ENCODE results near the gene NBEAL1.
"Not testable (repeated sequence)": the region's sequence is repeated elsewhere in the genome, so short reads cannot be mapped to it uniquely, and the experiment has no call there.

The NBEAL1 gene

DNA sequence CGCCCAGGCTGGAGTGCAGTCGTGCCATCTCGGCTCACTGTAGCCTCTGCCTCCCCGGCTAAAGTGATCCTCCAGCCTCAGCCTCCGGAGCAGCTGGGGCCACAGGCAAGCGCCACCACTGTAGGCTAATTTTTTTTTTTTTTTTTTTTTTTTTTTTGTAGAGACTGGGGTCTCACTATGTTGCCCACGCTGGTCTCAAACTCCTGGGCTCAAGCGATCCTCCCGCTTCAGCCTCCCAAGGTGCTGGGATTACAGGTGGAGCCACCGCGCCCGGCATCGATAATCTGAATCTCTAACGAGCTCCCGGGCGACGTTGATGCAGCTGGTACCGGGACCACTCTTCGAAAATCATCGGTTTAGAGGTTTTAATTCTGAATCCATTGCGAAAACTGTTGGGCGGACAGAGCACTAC lies 223.6 kb downstream of the NBEAL1 start:
- no peak for DNase-seq

DNA sequence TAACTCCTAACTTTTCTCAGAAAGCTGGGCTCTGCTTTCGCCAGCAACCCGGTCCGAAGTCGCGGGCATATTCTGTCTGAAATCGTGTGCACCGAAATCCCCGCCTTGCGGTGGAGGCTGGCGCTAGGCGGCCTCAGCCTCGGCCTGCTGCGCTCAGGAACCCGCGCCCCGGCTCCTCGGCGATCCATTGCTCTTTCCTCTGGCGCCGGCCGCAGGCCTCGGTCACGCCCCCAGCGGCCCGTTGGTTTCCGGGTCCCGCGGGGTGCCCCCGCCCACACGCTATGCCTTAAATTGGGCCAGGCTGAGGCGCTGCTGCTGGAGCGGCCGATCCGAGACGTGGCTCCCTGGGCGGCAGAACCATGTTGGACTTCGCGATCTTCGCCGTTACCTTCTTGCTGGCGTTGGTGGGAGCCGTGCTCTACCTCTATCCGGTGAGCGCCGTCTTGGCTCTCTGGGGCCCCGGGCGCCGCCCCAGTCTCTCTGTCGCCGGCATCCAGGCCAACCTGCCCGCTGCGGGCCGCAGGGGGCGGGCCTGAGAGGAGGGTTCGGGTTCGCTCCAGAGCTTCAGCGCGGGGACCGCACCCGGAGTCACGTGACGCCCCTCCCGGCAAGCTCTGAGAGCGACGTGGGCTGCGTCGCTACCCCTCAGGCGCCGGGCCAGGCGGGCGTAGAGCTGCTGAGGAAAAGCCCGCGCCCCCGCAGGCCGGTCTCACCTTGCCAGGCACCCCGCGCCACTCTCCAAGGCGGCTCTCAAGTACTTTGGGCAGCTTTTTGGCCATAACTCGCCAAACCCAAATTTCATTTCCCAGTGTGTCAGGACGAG lies 224.2 kb downstream of the NBEAL1 start, which contains the start of gene CYP20A1:
Gene CYP20A1 (plus strand): TSS at position 315 of the 823 bp plus-strand sequence. CDS start 45 bp downstream, at position 360.
- peak; percentile 98 for DNase-seq

DNA sequence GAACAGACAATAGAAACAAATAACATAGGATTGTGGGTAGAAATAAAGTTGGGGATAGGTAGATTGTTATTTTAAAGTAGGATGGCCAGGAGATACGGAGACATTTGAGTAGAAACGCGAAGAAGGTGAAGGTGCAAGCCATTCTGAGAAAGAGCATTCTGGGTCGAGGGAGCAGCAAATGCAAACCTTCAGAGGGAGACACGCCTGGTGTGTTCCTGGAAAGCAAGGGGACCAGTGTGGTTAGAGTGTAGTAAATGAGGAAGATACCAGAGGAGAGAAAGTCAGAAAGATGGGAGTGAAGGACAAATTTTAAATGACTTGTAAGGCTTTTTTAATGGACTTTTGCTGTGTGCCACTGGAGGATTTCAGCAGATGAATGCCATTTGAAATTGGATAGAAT lies 225.8 kb downstream of the NBEAL1 start:
- DNase-seq: no peak

DNA sequence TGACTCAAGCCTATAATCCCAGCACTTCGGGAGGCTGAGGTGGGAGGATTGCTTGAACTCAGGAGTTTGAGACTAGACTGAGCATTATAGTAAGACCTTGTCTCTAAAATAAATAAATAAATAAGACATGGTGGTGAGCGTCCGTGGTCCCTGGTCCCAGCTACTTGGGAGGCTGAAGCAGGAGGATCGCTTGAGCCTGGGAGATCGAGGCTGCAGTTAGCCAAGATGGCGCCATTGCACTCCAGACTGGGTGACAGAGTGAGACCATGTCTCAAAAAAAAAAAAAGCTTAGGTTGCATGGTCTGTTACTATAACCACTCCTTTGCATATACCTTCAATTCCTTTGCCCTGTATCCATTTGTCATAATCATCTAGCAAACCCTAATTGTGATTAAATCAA lies 227.8 kb downstream of the NBEAL1 start:
- DNase-seq: no peak

DNA sequence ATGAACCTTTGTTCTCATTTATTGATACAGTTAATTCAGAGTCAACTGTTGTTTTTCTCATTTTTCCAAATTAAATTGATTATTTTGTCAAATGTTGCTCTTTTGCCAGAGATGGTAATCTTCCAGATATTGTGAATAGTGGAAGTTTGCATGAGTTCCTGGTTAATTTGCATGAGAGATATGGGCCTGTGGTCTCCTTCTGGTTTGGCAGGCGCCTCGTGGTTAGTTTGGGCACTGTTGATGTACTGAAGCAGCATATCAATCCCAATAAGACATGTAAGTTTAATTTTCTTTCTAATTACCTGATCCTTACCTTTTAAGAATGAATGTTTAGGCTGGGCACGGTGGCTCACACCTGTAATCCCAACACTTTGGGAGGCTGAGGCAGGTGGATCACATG lies 232.0 kb downstream of the NBEAL1 start:
- DNase-seq: no peak

DNA sequence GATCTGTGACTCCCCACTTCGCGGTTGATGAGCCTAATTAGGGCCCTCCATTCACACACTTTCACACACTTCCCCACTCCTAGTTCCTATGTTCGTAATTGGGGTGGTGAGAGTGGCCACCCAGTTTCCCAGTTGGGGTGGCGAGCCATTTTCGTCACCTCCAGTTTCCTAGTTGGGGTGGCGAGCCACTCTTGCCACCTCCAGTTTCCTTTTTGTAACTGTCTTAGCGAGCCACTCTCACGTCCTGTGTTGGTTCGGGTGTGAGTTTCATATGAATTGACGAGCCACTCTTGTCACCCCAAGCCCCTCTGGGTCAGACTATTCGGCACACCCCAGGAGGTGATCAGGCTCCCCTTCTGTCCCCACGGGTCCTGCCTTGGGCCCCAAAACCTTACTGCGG lies 238.1 kb downstream of the NBEAL1 start:
- no peak for DNase-seq

DNA sequence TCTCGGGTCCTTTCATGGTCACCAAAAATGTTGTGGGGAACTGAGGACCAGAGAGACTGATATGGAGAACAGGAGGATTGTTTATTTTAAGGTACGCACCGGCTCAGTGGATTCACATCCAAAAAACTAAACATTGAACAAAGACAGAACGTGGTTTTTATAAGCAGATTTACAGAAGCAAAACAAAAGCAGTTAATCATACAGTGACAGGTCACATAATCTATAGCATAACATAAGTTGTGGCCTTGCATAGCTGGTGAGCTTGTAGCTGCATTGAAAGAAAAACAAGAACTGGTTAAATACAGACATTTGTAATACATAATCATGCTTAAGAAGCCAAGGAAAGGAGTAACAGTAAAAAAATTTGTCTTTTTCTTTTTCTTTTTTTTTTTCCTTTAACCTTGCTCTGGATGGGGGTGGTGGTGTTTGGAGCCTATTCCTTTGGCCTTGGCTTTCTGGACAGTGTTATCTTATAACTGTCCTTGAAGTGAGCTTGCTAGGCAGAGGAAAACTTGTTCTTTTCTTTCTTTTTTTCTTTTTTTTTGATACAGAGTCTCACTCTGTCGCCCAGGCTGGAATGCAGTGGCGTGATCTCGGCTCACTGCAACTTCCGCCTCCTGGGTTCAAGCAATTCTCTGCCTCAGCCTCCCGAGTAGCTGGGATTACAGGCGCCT lies 238.9 kb downstream of the NBEAL1 start:
- DNase-seq: not testable (repeated sequence)

DNA sequence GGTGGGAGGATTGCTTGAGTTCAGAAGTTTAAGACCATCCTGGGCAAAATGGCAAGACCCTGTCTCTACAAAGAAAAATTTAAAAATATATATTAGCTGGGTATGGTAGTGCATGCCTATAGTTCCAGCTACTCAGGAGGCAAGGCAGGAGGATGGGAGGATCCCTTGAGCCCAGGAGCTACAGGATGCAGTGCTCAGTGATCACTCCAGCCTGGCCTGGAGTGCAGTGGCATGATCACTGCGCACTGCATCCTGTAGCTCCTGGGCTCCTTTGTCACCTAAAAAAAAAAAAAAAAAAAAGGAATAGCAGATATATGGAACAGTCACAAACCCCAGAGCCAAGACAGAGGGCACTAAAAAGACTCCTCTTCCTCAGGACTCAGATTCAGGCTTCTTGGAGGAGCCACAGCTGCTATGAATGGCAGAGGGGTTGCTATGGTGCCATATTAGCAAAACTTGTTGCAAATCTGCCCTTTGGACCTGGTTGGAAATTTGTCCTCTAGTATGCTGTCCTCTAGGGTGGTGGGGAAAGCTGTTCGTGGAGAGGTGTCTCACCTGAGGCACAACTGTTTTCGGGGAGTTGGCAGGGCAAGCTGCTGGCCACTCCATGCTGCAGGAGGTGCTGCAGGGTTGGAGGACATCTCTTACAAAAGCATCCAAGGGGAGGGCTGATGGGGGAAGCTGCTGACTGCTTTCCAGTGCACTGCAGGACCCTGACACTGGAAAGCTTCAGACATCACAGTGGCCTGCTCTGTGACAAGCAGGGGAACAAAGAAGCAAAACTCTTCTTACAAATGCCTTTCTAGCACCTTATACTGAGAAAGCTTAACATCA lies 246.9 kb downstream of the NBEAL1 start:
- no peak for DNase-seq
